ENCODE data around the gene ARHGAP32. TPM values are rescaled to one million over a fixed set of nuclear protein-coding genes. Genes with fewer than 3 reads are reported as not detected.
"Not testable (repeated sequence)": the region's sequence is repeated elsewhere in the genome, so short reads cannot be mapped to it uniquely, and the experiment has no call there.

Gene ARHGAP32
- total RNA-seq, 1 donor from 2014 or later, result 15.2 TPM

- H3K27me3 Mint-ChIP-seq (ENCODE audit: unreplicated experiment), result no peaks in the 10 kb centered on the region
- no peak for TF ChIP-seq CTCF (IDR thresholded peaks at IDR 0.05)
Observed at GRCh38 chr11:129190087-129190486, 2.0 kb downstream of the ARHGAP32 start.

GRCh38 chr11:129189646-129190045 is 2.5 kb downstream of the ARHGAP32 start:
- no peaks in the 10 kb centered on the region for H3K36me3 Mint-ChIP-seq (ENCODE audit: unreplicated experiment)
- H3K27ac Mint-ChIP-seq (ENCODE audit: unreplicated experiment), result peak overlapping the region; percentile 29
- no peak for TF ChIP-seq CTCF (IDR thresholded peaks at IDR 0.05)
- peaks cover 1% of the 10 kb centered on the region for H3K4me1 Mint-ChIP-seq (ENCODE audit: unreplicated experiment)
- no peaks in the 10 kb centered on the region for H3K27me3 Mint-ChIP-seq (ENCODE audit: unreplicated experiment)
- peaks cover 11% of the 10 kb centered on the region for H3K9me3 Mint-ChIP-seq (ENCODE audit: unreplicated experiment)
- no peak overlapping the region for H3K4me3 Mint-ChIP-seq (ENCODE audit: unreplicated experiment)
- DNase-seq (ENCODE audit: extremely low spot score, unreplicated experiment), result no peak

More at GRCh38 chr11:129190087-129190486, 2.0 kb downstream of the ARHGAP32 start:
- H3K36me3 Mint-ChIP-seq (ENCODE audit: unreplicated experiment), result no peaks in the 10 kb centered on the region
- peaks cover 1% of the 10 kb centered on the region for H3K4me1 Mint-ChIP-seq (ENCODE audit: unreplicated experiment)
- no peak overlapping the region for H3K4me3 Mint-ChIP-seq (ENCODE audit: unreplicated experiment)
- peaks cover 11% of the 10 kb centered on the region for H3K9me3 Mint-ChIP-seq (ENCODE audit: unreplicated experiment)
- no peak overlapping the region for H3K27ac Mint-ChIP-seq (ENCODE audit: unreplicated experiment)
- no peak for DNase-seq (ENCODE audit: extremely low spot score, unreplicated experiment)

DNA sequence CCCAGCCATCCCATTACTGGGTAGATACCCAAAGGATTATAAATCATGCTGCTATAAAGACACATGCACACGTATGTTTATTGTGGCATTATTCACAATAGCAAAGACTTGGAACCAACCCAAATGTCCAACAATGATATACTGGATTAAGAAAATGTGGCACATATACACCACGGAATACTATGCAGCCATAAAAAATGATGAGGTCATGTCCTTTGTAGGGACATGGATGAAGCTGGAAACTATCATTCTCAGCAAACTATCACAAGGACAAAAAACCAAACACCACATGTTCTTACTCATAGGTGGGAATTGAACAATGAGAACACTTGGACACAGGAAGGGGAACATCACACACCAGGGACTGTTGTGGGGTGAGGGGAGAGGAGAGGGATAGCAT is 7.0 kb downstream of the ARHGAP32 start:
- H3K9me3 Mint-ChIP-seq (ENCODE audit: unreplicated experiment), result peaks cover 11% of the 10 kb centered on the region
- not testable (repeated sequence) for H3K4me1 Mint-ChIP-seq (ENCODE audit: unreplicated experiment); H3K27ac Mint-ChIP-seq (ENCODE audit: unreplicated experiment); DNase-seq (ENCODE audit: extremely low spot score, unreplicated experiment); H3K4me3 Mint-ChIP-seq (ENCODE audit: unreplicated experiment); H3K36me3 Mint-ChIP-seq (ENCODE audit: unreplicated experiment); H3K27me3 Mint-ChIP-seq (ENCODE audit: unreplicated experiment)

- Mint-ChIP-seq H3K4me1 (ENCODE audit: unreplicated experiment) (peaks cover 1% of the 10 kb centered on the region), H3K27me3 (ENCODE audit: unreplicated experiment) (no peaks in the 10 kb centered on the region), H3K36me3 (ENCODE audit: unreplicated experiment) (peaks cover 2% of the 10 kb centered on the region), H3K27ac (ENCODE audit: unreplicated experiment) (no peak overlapping the region), H3K9me3 (ENCODE audit: unreplicated experiment) (peaks cover 11% of the 10 kb centered on the region), H3K4me3 (ENCODE audit: unreplicated experiment) (no peak overlapping the region)
- DNase-seq (ENCODE audit: extremely low spot score, unreplicated experiment), result no peak
- TF ChIP-seq CTCF (IDR thresholded peaks at IDR 0.05), result no peak
Observed at GRCh38 chr11:129184581-129184980, 7.5 kb downstream of the ARHGAP32 start.

DNA sequence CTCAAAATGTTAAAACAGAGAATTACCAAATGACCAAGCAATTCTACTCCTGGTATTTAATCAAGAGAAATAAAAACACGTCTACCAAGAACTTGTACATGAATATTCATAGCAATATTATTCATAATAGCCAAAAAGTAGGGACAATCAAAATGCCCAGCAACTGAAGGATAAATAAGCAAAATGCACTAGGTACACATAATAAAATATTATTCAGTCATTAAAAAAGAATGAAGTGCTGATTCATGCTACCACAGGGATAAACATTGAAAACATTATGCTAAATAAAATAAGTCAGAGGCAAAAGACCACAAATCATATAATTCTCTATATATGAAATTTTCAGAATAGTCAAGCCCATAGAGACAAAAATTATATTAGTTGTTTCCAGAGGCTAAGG is 24.8 kb downstream of the ARHGAP32 start:
- no peak overlapping the region for H3K27ac Mint-ChIP-seq (ENCODE audit: unreplicated experiment)
- H3K4me1 Mint-ChIP-seq (ENCODE audit: unreplicated experiment), result peaks cover 4% of the 10 kb centered on the region
- no peak for TF ChIP-seq CTCF (IDR thresholded peaks at IDR 0.05)
- H3K36me3 Mint-ChIP-seq (ENCODE audit: unreplicated experiment), result peaks cover 16% of the 10 kb centered on the region
- no peak for DNase-seq (ENCODE audit: extremely low spot score, unreplicated experiment)
- no peaks in the 10 kb centered on the region for H3K27me3 Mint-ChIP-seq (ENCODE audit: unreplicated experiment)
- no peak overlapping the region for H3K4me3 Mint-ChIP-seq (ENCODE audit: unreplicated experiment)
- peaks cover 12% of the 10 kb centered on the region for H3K9me3 Mint-ChIP-seq (ENCODE audit: unreplicated experiment)

GRCh38 chr11:129163714-129164164 is 28.4 kb downstream of the ARHGAP32 start:
- no peak overlapping the region for H3K27ac Mint-ChIP-seq (ENCODE audit: unreplicated experiment)
- peaks cover 13% of the 10 kb centered on the region for H3K36me3 Mint-ChIP-seq (ENCODE audit: unreplicated experiment)
- peaks cover 13% of the 10 kb centered on the region for H3K9me3 Mint-ChIP-seq (ENCODE audit: unreplicated experiment)
- H3K4me1 Mint-ChIP-seq (ENCODE audit: unreplicated experiment), result peaks cover 10% of the 10 kb centered on the region
- TF ChIP-seq CTCF (IDR thresholded peaks at IDR 0.05), result no peak
- H3K27me3 Mint-ChIP-seq (ENCODE audit: unreplicated experiment), result no peaks in the 10 kb centered on the region
- DNase-seq (ENCODE audit: extremely low spot score, unreplicated experiment), result no peak
- no peak overlapping the region for H3K4me3 Mint-ChIP-seq (ENCODE audit: unreplicated experiment)

GRCh38 chr11:129157080-129157479 is 35.0 kb downstream of the ARHGAP32 start:
- Mint-ChIP-seq H3K9me3 (ENCODE audit: unreplicated experiment) (peaks cover 36% of the 10 kb centered on the region), H3K36me3 (ENCODE audit: unreplicated experiment) (peaks cover 11% of the 10 kb centered on the region), H3K4me1 (ENCODE audit: unreplicated experiment) (peaks cover 11% of the 10 kb centered on the region)
- not testable (repeated sequence) for H3K27ac Mint-ChIP-seq (ENCODE audit: unreplicated experiment); H3K4me3 Mint-ChIP-seq (ENCODE audit: unreplicated experiment); H3K27me3 Mint-ChIP-seq (ENCODE audit: unreplicated experiment); DNase-seq (ENCODE audit: extremely low spot score, unreplicated experiment)

All from osteocyte (in vitro differentiated cells).